GM21737 (cell line): ENCODE data around the gene TBX21.

ENCODE experiments used
- ATAC-seq: cut with Tn5 transposase; IDR thresholded peaks from one replicate; pipeline ENCODE4 v1.9.1; 2021; ENCODE audit warnings: mild to moderate bottlenecking, moderate library complexity; ENCODE audit not compliant: unreplicated experiment

TBX21 gene

GRCh38 chr17:47733047-47733673 lies at the start of gene TBX21:
TSS of gene TBX21 (plus strand) at chr17:47733236. CDS start at chr17:47733455, 219 bp downstream.
- peak; percentile 54 for ATAC-seq

GRCh38 chr17:47684025-47684424 lies 49.0 kb upstream of the TBX21 start:
- no peak for ATAC-seq

- ATAC-seq: no peak
These were observed 48.4 kb upstream of the TBX21 start for GRCh38 chr17:47684535-47685193.

DNA sequence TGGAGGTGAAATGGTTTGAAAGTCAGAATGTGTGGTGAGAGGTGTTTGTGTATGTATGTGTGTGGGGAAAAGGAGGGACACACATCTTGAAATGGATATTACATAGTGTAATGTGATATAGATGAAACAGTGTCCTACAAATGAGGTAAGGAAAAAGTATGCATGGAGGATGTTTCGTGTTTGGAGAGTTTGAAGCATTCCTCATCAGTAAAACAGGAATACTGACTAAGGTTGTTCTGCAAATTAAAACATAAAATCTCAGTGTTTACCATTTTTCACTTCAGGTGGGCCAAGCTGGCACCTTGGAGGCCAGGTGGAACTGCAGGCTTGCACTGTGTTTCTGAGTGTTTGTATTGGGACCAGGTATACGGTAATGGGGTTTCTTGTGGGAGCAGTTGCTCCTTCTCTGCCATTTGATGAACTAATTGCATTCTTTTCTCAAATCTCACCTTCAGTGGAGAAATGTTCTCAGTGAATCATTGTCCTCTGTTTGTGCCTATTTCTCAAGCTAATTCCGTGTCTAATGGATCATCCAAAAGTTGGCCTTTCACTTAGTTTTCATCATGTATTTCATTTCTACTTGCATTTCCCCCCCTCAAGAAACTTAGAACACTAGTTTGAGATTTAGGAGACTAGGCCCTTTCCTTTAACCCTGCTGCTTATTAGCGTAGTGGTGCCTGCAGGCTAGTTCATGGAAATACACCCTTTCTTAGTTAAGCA lies 47.3 kb upstream of the TBX21 start:
- no peak for ATAC-seq

GRCh38 chr17:47686276-47686635 lies 46.8 kb upstream of the TBX21 start:
- no peak for ATAC-seq

- no peak for ATAC-seq
These were observed 46.2 kb upstream of the TBX21 start for GRCh38 chr17:47686664-47687327.

GRCh38 chr17:47687328-47687690 lies 45.7 kb upstream of the TBX21 start:
- no peak for ATAC-seq

GRCh38 chr17:47687748-47688147 lies 45.3 kb upstream of the TBX21 start:
- ATAC-seq: no peak

- ATAC-seq: no peak
These were observed 42.9 kb upstream of the TBX21 start for GRCh38 chr17:47690121-47690520.

DNA sequence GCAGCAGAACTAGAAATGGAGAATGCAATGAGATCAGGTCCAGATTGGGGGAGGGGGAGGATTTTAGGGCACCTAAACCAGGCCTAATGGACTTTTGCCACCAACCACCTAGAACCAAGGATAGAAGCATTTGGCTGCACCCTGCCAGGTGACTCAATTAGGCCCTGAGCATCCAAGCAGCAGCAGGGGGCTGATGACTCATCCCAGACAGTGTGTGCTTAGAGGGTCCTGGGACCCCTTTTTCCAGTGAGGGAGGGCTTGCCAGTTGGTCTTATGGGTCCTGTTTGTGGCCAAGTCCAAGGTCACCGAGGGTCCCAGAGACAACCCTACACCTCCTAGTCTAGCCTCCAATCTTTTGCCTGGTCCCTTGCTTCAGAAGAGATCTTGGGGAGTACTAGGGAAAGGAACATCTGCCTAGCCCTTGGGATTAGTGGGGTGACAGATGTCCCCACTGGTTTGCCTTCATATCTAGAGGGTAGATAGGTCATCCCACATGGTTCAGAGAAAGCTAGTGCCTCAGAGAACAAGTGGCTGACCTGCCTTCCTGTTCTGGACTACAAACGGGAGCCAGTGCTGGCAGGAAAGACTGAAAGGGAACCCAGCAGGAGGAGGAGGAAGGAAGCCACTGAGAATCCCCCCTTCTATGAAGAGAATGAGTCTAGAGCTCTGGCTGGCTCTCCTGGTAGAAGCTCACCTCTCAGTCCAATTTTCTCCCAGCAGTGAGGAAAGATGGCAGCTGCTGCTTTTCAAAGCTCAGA lies 40.7 kb upstream of the TBX21 start:
- ATAC-seq: no peak

DNA sequence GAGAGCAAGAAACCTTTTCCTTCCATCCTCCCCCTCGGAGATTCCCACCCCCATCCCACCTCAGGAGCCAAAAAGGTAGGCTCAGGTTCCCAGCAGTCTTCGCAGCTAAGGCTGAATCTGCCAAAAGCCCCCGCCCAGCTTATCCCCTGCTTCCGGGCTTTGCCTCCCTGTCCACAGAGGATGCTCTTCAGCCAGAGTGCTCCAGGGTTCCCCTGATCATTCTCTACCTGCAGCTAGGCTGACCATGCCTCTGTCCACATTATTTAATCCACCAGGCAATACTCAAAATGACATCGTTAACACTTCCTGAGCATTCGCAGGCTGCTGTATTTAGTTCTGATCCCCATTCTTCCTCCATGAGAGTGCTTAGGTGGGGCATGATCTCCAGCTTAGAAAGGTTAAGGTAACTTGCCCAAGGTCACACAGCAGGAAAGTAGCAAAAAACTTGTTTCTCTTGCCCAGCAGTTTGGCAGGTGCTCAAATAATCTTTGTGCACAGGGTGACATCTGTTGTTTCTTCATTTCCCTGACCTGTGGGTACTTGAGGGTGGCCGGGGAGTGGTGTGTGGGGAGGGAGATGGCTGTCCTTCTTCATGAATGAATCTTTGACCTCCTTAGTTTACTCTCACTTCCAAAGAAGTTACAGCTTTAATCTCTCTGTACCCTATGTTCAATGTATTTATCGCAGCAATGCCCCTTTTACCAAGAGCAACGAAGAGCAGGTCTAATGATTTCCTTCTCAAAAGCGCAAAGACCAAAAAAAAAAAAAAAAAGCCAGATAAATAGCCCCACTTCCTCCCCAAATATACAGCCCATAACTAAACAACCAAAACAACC lies 39.9 kb upstream of the TBX21 start:
- no peak for ATAC-seq

- ATAC-seq: no peak
These were observed 39.1 kb upstream of the TBX21 start, which contains the start of gene TBKBP1 for GRCh38 chr17:47693731-47694580. TSS of gene TBKBP1 (plus strand) at chr17:47694161. CDS start at chr17:47696113, 1,952 bp downstream.

- ATAC-seq: no peak
These were observed 38.2 kb upstream of the TBX21 start for GRCh38 chr17:47694581-47695428.

DNA sequence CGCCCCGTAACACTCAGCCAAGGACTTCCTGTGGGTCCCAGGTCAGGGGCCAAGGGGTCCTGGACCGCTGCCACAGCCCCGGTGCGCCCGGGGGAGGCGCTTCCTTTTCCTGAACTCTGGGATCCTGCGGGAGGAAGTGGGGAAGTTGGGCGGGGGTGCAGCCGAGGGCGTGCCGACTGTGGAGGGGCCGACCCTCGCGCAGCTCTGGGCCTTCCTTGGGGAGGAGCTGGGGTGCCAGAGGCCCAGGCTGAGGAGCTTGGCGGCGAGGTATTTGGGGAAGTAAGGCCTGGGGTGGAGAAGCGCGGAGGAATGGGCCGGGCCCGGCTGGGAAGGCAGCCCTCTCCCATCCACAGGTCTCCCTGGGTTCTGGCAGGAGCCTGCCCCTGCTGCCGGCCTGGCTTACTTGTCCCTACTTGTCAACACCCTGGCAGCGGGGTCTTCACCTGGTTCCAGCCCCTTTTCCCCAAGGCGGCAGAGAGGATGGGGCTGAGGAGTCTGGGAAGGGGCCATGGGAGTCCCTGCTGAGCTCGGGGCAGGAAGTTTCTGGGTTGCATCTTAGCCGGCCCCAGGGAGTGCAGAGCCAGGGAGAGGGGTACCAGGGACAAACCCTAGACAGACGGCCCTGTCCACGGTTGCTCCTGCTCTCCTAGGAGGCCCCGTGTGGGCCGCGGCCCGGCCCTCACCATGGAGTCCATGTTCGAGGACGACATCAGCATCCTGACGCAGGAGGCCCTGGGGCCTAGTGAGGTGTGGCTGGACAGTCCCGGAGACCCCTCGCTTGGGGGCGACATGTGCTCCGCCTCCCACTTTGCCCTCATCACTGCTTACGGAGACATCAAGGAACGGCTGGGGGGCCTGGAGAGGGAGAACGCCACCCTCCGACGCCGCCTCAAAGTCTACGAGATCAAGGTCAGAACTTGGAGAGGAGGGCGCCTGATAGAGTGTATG lies 37.3 kb upstream of the TBX21 start:
- ATAC-seq: no peak

- no peak for ATAC-seq
These were observed 36.1 kb upstream of the TBX21 start for GRCh38 chr17:47696717-47697642.
